Hepatocyte (in vitro differentiated cells): Measurements from ENCODE around the gene SETD6. TPM values are rescaled to one million over a fixed set of nuclear protein-coding genes. Genes with fewer than 3 reads are reported as not detected.
"Not testable (repeated sequence)": the region's sequence is repeated elsewhere in the genome, so short reads cannot be mapped to it uniquely, and the experiment has no call there.

Experiments used
- DNase-seq: peaks from one replicate; pipeline ENCODE4 v3.0.0-alpha.2; 2016; ENCODE audit warnings: low spot score
- H2AFZ ChIP-seq: fragments of 200-600 bp; sonication (generic); 2 replicates; pipeline ENCODE4 v1.6.0; 2016; ENCODE audit warnings: antibody characterized with exemption, mild to moderate bottlenecking
- H3K27ac ChIP-seq: fragments of 200-600 bp; sonication (generic); 2 replicates; pipeline ENCODE4 v1.5.1; 2016; ENCODE audit warnings: mild to moderate bottlenecking
- H3K27me3 ChIP-seq: fragments of 200-600 bp; sonication (generic); 2 replicates; pipeline ENCODE4 v1.6.1; 2016
- H3K36me3 ChIP-seq: fragments of 200-600 bp; sonication (generic); replicated peaks from 2 replicates; pipeline ENCODE4 v1.5.1; 2016; ENCODE audit warnings: low read depth; ENCODE audit not compliant: insufficient read depth
- H3K4me1 ChIP-seq: fragments of 200-600 bp; sonication (generic); 2 replicates; pipeline ENCODE4 v1.5.1; 2016; ENCODE audit warnings: mild to moderate bottlenecking, moderate library complexity; ENCODE audit not compliant: insufficient read depth
- H3K4me2 ChIP-seq: fragments of 200-600 bp; sonication (generic); 2 replicates; pipeline ENCODE4 v1.6.0; 2016
- H3K4me3 ChIP-seq: fragments of 200-600 bp; sonication (generic); 2 replicates; pipeline ENCODE4 v1.5.1; 2016; ENCODE audit warnings: mild to moderate bottlenecking
- H3K79me2 ChIP-seq: fragments of 200-600 bp; sonication (generic); 2 replicates; pipeline ENCODE4 v1.6.0; 2017; ENCODE audit warnings: mild to moderate bottlenecking
- H3K9me2 ChIP-seq: fragments of 200-600 bp; sonication (generic); replicated peaks from 2 replicates; pipeline ENCODE4 v1.6.0; 2017; ENCODE audit warnings: mild to moderate bottlenecking; ENCODE audit not compliant: insufficient read depth
- H3K9me3 ChIP-seq: fragments of 200-600 bp; sonication (generic); 2 replicates; pipeline ENCODE4 v1.5.1; 2016; ENCODE audit warnings: low read depth, mild to moderate bottlenecking
- H4K20me1 ChIP-seq: fragments of 200-600 bp; sonication (generic); 2 replicates; pipeline ENCODE4 v1.6.0; 2016; ENCODE audit warnings: mild to moderate bottlenecking; ENCODE audit not compliant: insufficient read depth, poor library complexity, severe bottlenecking
- CTCF ChIP-seq: fragments of 200-600 bp; sonication (generic); IDR thresholded peaks from 2 replicates; pipeline ENCODE4 v1.5.1; 2016; ENCODE audit warnings: antibody characterized with exemption, mild to moderate bottlenecking; ENCODE audit not compliant: poor library complexity
- EZH2 ChIP-seq: fragments of 200-600 bp; sonication (generic); IDR thresholded peaks from 2 replicates; pipeline ENCODE4 v1.6.1; 2016; ENCODE audit warnings: antibody characterized with exemption, mild to moderate bottlenecking, borderline replicate concordance
- EZH2phosphoT487 ChIP-seq: fragments of 200-600 bp; sonication (generic); IDR thresholded peaks from one replicate; pipeline ENCODE4 v1.6.1; 2018; ENCODE audit warnings: antibody characterized with exemption, mild to moderate bottlenecking, low read depth, moderate library complexity; ENCODE audit not compliant: unreplicated experiment, severe bottlenecking
- WGBS: methylation state at CpG from one replicate; pipeline ENCODE4 v1.1.6; 2016; ENCODE audit warnings: low lambda C conversion rate; ENCODE audit errors: missing lambda C conversion rate; 5-methylcytosine and 5-hydroxymethylcytosine counted together
- polyA plus RNA-seq: library from polyadenylated mRNA; unstranded; fragments of >200 nt; fragmentation: Nextera tagmentation; extraction: Ambion mirVana; gene quantifications from 2 replicates; pipeline ENCODE4 v1.2.1, GENCODE V29; 2016
- small RNA-seq: library from RNA; depleted of rRNA; stranded (forward); fragments of <200 nt; gene quantifications from one replicate; pipeline ENCODE3, GENCODE V24; 2014
- total RNA-seq: library from RNA; depleted of rRNA; stranded (reverse); fragments of >200 nt; gene quantifications from 2 replicates; pipeline ENCODE4 v1.2.3, GENCODE V29; 2014

Gene SETD6
- total and polyA plus RNA-seq, 2 experiments from 2014 or later, result 9.7 to 11.4 TPM

- TF ChIP-seq CTCF, result no peak
- no peak for TF ChIP-seq EZH2phosphoT487
- TF ChIP-seq EZH2, result no peak
- Histone ChIP-seq H3K9me2 (no peaks in the 10 kb centered on the region), H3K9me3 (no peaks in the 10 kb centered on the region), H3K4me3 (no peak overlapping the region), H4K20me1 (no peaks in the 10 kb centered on the region), H3K4me2 (no peak overlapping the region), H2AFZ (no peak overlapping the region), H3K36me3 (no peaks in the 10 kb centered on the region), H3K4me1 (no peaks in the 10 kb centered on the region), H3K27me3 (no peaks in the 10 kb centered on the region), H3K79me2 (peaks cover 39% of the 10 kb centered on the region), H3K27ac (no peak overlapping the region)
- WGBS, result 77% methylated on average over 2 of the region's 2 CpGs
- DNase-seq, result no peak
Observed at GRCh38 chr16:58556678-58557077, 41.4 kb downstream of the SETD6 start.

GRCh38 chr16:58563235-58563634, 47.9 kb downstream of the SETD6 start:
- H4K20me1 ChIP-seq, result peaks cover 10% of the 10 kb centered on the region
- no peak overlapping the region for H2AFZ ChIP-seq
- peaks cover 77% of the 10 kb centered on the region for H3K79me2 ChIP-seq
- no peak for TF ChIP-seq CTCF
- no peak for TF ChIP-seq EZH2phosphoT487
- TF ChIP-seq EZH2, result no peak
- H3K27ac ChIP-seq, result no peak overlapping the region
- H3K4me1 ChIP-seq, result no peaks in the 10 kb centered on the region
- no peaks in the 10 kb centered on the region for H3K36me3 ChIP-seq
- no peaks in the 10 kb centered on the region for H3K27me3 ChIP-seq
- no peak overlapping the region for H3K4me3 ChIP-seq
- no peaks in the 10 kb centered on the region for H3K9me3 ChIP-seq
- no peaks in the 10 kb centered on the region for H3K9me2 ChIP-seq
- no peak for DNase-seq
- H3K4me2 ChIP-seq, result no peak overlapping the region

GRCh38 chr16:58563775-58564174, 48.5 kb downstream of the SETD6 start:
- DNase-seq, result no peak
- Histone ChIP-seq H3K4me3 (no peak overlapping the region), H3K4me1 (no peaks in the 10 kb centered on the region), H2AFZ (no peak overlapping the region), H3K9me3 (no peaks in the 10 kb centered on the region), H3K27ac (no peak overlapping the region), H3K79me2 (peaks cover 77% of the 10 kb centered on the region), H3K27me3 (no peaks in the 10 kb centered on the region), H3K9me2 (no peaks in the 10 kb centered on the region), H4K20me1 (peaks cover 10% of the 10 kb centered on the region), H3K36me3 (no peaks in the 10 kb centered on the region), H3K4me2 (no peak overlapping the region)
- WGBS, result 96% methylated on average over 4 of the region's 4 CpGs
- TF ChIP-seq EZH2 (no peak), CTCF (no peak), EZH2phosphoT487 (no peak)

- H3K9me3 ChIP-seq, H3K4me2 ChIP-seq, DNase-seq, H2AFZ ChIP-seq, H4K20me1 ChIP-seq, H3K27ac ChIP-seq, H3K4me3 ChIP-seq, H3K27me3 ChIP-seq, H3K36me3 ChIP-seq, H3K9me2 ChIP-seq, H3K4me1 ChIP-seq: not testable (repeated sequence)
- peaks cover 84% of the 10 kb centered on the region for H3K79me2 ChIP-seq
- WGBS, result 100% methylated on average over 4 of the region's 4 CpGs
Observed at GRCh38 chr16:58565697-58566096, 50.4 kb downstream of the SETD6 start.

Small RNAs within 50 kb of the gene (small RNA-seq; reads per million reads assigned to genes)
- gene RNU6-103P (not detected), gene SNORA46 (85.2 reads per million, percentile 97 among the genes with 10 or more reads in this experiment), gene SNORA50A (not detected)

Other genes with a start within 250 kb of the SETD6 start
- gene PRSS54, start 220.5 kb upstream of the SETD6 start, total RNA-seq, result not detected in 2 replicates
- not detected in 2 replicates for gene PRSS54, start 220.5 kb upstream of the SETD6 start, polyA plus RNA-seq
- gene GINS3, start 123.0 kb upstream of the SETD6 start, total RNA-seq, result 3.0 and 4.4 TPM in 2 replicates
- 2.1 and 3.7 TPM in 2 replicates for gene GINS3, start 123.0 kb upstream of the SETD6 start, polyA plus RNA-seq
- gene NDRG4, start 15.4 kb upstream of the SETD6 start, total RNA-seq, result 3.1 and 8.7 TPM in 2 replicates
- 4.3 and 8.6 TPM in 2 replicates for gene NDRG4, start 15.4 kb upstream of the SETD6 start, polyA plus RNA-seq
- gene CNOT1, start 114.3 kb downstream of the SETD6 start, total RNA-seq, result 113 and 127 TPM in 2 replicates
- 50.8 and 54.6 TPM in 2 replicates for gene CNOT1, start 114.3 kb downstream of the SETD6 start, polyA plus RNA-seq
- gene SLC38A7, start 169.3 kb downstream of the SETD6 start, total RNA-seq, result 22.3 and 36.7 TPM in 2 replicates
- gene SLC38A7, start 169.3 kb downstream of the SETD6 start, polyA plus RNA-seq, result 25.7 and 32.5 TPM in 2 replicates
- gene GOT2, start 218.8 kb downstream of the SETD6 start, total RNA-seq, result 63.0 and 83.8 TPM in 2 replicates
- 87.9 and 103 TPM in 2 replicates for gene GOT2, start 218.8 kb downstream of the SETD6 start, polyA plus RNA-seq